Fibroblast of villous mesenchyme (primary cell): Measurements from ENCODE around the gene ACTR3C. TPM values are rescaled to one million over a fixed set of nuclear protein-coding genes. Genes with fewer than 3 reads are reported as not detected.
A peak's percentile ranks its signal among the peaks of the same experiment; 100 is the strongest.

ENCODE experiments used
- DNase-seq: peaks from one replicate; pipeline ENCODE4 v3.0.0-alpha.2; 2010; ENCODE audit warnings: low read depth
- H3K4me3 ChIP-seq: 2 replicates; pipeline ENCODE4 v1.5.1; 2011; ENCODE audit warnings: low read depth, mild to moderate bottlenecking, low read length
- CTCF ChIP-seq: IDR thresholded peaks from 2 replicates; pipeline ENCODE4 v1.5.1; 2012; ENCODE audit warnings: low read depth, mild to moderate bottlenecking, low read length; ENCODE audit not compliant: insufficient read depth
- total RNA-seq: library from RNA; depleted of rRNA; stranded (reverse); fragments of >200 nt; gene quantifications from 2 replicates; pipeline ENCODE4 v1.2.3, GENCODE V29; 2012

Gene ACTR3C
- total RNA-seq, 1 donor: 13.4 TPM

DNA sequence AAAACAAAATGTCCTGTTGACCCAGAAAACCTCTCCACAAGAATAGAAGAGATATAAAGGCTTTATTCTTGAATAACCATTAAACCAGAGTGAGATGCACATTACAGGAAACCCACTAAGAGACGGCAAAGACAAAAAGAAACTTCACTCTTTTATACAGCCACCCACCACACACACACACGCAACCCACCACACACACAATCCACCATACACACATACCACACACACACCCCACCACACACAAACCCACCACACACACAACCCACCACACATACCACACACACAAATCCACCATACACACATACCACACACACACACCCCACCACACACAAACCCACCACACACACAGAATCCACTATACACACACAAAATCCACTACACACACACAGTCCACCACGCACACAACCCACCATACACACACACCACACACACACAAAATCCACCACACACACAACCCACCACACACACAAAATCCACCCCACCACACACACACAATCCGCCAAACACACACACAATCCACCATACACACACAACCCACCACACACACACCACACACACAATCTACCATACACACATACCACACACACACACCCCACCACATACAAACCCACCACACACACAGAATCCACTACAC is 35.8 kb upstream of the ACTR3C start:
- no peak for DNase-seq
- no peak for TF ChIP-seq CTCF
- H3K4me3 ChIP-seq: no peak overlapping the region

GRCh38 chr7:150358433-150358832 is 35.1 kb upstream of the ACTR3C start:
- DNase-seq: no peak
- no peak for TF ChIP-seq CTCF
- no peak overlapping the region for H3K4me3 ChIP-seq

GRCh38 chr7:150357771-150358427 is 34.6 kb upstream of the ACTR3C start:
- H3K4me3 ChIP-seq: no peak overlapping the region
- no peak for TF ChIP-seq CTCF
- no peak for DNase-seq

DNA sequence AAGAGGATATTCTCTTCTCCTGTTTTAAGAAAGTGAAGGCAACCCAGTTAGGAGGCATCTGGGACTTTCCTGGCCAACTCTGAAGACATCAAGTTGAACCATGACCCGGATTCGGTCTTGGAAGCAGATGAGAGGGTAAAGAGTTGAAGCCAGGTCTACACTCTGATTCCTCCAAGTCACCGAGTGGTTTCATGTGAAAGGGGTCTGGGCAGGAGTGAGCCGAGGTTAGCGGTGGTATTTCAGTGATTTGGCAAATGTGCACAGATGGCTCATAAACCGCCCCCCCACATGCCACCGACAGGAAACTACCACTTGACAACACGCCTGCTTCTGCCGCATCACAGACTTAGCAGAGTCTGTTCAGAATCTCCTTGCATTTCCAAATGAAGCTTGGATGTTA is 33.9 kb upstream of the ACTR3C start:
- TF ChIP-seq CTCF: no peak
- H3K4me3 ChIP-seq: no peak overlapping the region
- no peak for DNase-seq

- peak; percentile 55 for DNase-seq
- TF ChIP-seq CTCF: peak; percentile 67
- no peak overlapping the region for H3K4me3 ChIP-seq
Measured at GRCh38 chr7:150356265-150356897, 33.0 kb upstream of the ACTR3C start.

DNA sequence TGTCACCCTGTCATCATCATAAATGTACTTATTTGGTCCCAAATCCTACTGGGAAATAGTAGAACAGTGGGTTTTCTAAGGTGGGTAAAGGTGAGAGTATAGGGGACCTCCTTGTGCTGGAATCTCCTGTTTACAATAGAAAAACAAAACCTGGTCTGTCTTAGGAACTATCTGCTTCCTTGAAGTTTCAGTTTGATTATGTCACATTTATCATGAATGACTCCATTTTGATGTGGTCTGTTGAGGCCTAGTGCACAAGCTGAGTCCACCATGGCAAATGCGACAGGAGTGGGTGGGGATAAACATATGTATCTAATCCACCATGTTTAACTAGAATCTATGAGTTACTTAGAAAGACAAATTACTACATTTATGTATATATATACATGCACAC is 32.3 kb upstream of the ACTR3C start:
- TF ChIP-seq CTCF: no peak
- DNase-seq: no peak
- no peak overlapping the region for H3K4me3 ChIP-seq
